HK-2 (cell line): ENCODE results near the gene NPTXR.

ENCODE experiments used
- DNase-seq: peaks from one replicate; pipeline ENCODE4 v3.0.0-alpha.2; 2018; ENCODE audit not compliant: unreplicated experiment

The NPTXR gene

GRCh38 chr22:38796262-38796957, 47.4 kb downstream of the NPTXR start:
- no peak for DNase-seq

GRCh38 chr22:38795569-38795968, 48.3 kb downstream of the NPTXR start:
- DNase-seq = no peak

DNA sequence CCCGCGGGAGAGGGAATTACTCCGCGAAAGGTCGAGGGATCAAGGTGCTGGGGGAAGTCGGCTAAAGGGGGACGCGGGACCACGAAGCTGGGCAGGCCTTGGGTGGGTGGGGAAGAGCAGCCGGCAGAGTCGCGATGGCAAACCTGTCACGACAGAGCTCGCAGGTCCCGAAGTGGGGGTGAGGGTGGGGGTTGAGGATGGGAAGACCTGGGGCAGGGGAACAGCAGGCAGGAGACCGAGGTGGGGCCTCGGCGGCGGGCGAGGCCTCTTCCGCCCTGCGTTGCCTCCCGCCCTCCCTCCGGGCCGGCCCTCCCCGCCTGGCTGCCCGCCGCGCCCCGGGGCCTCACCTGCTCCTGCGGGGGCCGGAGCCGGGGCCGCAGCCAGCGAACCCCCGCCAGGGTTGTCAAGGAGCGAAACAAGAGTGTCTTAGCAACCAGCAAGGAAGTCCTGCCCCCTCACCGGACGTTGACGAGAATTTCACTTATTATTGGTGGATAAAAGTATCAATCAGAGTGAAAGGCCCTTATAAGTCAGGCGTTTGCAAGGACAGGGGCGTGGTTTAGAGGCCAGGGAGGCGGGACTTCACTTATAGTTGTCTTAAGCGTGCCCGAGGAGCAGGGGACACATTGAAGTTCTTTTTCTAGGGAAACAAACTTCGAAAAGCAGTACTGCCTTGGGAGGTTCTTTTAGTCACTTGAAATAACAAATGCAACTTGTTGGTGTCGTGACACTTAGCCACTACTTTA, 49.9 kb downstream of the NPTXR start, which contains the start of gene DNAL4:
DNAL4 (minus strand) TSS at position 423 of the 746 bp plus-strand sequence. CDS start 11,412 bp downstream, outside the sequence.
- peak; percentile 85 for DNase-seq

- no peak for DNase-seq
Measured at GRCh38 chr22:38793317-38793716, 50.5 kb downstream of the NPTXR start.

GRCh38 chr22:38792833-38793232, 51.0 kb downstream of the NPTXR start:
- no peak for DNase-seq

GRCh38 chr22:38789606-38790005, 54.2 kb downstream of the NPTXR start:
- DNase-seq = no peak

- no peak for DNase-seq
Measured at GRCh38 chr22:38788846-38789245, 55.0 kb downstream of the NPTXR start.

DNA sequence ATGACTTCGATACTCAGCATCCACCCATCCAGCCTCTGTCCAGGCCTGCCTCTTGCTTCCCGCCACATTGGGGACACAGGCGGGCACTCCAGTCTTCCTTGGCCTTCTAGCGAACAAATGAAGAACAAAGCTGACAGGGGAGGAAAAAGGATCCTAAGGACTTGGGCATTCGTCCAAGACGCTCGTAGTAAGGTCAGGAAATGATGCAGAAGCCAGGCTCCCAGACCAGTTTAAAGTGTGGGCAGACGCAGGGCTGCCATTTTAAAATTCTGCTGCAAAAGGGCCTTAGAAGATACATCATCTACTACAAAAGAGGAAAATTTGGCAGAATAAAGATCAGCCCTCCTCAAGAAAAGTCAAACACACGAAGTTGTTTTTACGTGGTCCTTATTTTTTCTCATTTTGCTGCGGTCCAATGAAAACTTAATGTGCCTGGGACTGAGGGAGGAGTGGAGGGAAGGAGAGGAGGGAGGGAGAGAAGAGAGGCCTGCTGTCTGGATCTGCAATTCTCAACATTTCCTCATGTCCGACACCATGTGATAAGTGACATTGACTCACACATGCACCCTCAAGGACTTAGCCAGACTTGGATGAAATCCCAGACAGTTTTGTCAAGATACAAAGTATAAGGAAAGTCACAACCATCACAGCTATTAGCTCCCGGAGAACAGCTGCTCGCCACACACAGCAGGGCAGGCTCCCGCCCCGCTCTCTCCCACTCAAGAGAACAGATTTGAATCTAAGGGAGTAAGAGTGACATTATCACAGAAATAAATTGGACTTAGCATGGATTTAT, 55.6 kb downstream of the NPTXR start:
- peak; percentile 24 for DNase-seq

- no peak for DNase-seq
Measured at GRCh38 chr22:38786631-38787030, 57.2 kb downstream of the NPTXR start.

GRCh38 chr22:38784856-38785255, 59.0 kb downstream of the NPTXR start:
- no peak for DNase-seq

GRCh38 chr22:38784035-38784434, 59.8 kb downstream of the NPTXR start:
- DNase-seq = no peak

GRCh38 chr22:38783095-38783615, 60.7 kb downstream of the NPTXR start:
- no peak for DNase-seq

DNA sequence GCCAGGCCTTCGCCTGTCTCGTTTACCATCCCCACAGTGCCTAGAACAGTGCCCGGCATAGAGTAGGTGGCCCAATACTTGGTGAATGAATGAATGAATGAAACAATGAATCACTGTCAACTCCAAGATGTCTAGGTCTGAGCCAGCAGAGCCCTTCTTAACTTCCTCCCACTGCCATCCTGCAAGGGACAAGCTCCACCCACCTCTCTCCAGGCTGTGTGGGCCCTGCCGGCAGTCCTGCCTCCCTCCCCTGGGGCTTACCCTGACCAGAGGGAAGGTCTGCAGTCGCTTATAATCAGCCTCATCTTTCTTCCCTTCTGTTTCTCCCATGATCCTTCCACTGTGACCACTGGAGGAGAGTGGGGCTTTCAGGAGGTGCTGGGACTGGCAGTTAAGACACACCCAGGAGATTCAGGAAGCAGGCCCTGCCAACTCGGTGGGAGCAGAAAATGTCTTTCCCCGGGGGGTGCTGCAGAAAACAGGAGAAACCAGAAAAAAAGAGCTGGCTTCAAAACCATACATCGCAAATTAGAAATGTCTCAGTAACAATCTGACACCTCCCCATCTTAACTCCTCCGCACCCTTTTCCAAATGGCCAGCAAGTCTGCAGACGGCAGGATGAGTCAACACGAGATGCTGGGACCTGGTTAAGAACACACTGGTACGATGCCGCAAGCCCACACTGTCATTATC, 61.3 kb downstream of the NPTXR start:
- no peak for DNase-seq

GRCh38 chr22:38781033-38781432, 62.8 kb downstream of the NPTXR start:
- DNase-seq = no peak

DNA sequence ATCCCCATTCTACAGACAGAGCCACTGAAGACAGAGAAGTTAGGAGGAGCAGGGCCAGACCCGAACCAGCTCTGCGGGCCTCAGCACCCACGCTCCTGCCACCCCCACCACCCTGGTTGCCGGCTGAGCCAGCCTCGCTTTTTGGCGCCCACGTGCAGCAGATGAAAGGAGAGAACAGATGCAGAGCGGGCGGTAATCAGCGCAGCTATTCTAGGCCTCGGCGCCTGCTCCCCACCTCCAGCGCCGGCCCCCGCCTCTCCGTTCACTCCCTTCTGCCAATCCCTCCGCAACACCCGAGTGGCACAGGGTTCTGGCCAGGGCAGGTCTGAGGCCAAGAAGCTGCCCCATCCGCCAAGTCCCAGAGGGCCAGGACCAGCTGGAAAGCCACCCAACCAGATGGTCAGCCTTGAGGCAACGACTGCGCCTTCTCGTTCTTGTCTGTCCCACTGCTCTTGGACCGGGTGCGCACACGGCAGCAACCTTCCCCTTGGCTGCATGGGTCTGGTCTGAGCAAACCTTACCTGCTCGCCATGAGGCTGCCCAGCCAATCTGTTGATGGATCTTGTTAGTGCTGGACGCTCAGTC, 66.6 kb downstream of the NPTXR start:
- DNase-seq = no peak

DNA sequence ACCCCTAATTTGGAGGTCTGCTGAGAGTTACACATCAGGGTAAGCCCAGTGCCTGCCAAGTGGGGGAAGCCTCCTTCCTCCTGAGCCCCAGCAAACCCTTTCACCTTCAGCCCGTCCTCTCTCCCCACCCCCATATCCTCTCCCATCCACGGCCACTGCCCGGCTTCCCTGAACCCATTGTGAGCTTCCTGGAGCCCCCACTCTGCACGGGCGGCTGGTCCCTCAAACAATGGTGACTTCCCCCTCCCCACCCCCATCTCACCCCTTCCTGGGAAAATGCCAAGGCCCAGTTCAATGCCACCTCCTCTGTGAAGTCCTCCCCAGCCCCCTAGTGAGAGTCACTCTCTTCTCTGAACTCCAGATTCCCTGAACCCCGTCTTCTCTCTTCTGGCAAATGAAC, 67.7 kb downstream of the NPTXR start:
- no peak for DNase-seq

DNA sequence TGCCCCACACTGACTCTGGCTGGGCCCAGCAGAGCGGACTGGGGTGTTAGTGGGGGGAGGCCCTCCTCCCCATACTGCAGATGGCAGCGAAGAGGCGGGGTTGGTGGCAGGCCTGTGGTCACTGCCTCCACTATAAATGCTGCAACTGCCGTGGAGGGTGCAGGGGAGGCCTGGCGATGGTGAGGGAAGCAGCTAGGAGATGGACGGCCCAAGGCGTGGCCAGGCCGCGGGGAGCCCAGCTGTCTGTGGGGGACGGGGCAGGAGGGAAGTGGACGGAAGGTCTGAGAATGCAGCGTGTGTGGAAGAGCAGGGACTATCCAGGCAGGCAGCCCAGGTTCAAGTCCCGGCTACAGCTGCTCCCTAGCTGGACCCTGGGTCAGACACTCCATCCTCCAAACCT, 68.2 kb downstream of the NPTXR start:
- DNase-seq = no peak

GRCh38 chr22:38774496-38775166, 69.2 kb downstream of the NPTXR start:
- no peak for DNase-seq

- no peak for DNase-seq
Measured at GRCh38 chr22:38773363-38773946, 70.4 kb downstream of the NPTXR start.

GRCh38 chr22:38772623-38772873, 71.3 kb downstream of the NPTXR start:
- DNase-seq = no peak
